ENCODE measurements around the gene TDP1.

Gene TDP1

DNA sequence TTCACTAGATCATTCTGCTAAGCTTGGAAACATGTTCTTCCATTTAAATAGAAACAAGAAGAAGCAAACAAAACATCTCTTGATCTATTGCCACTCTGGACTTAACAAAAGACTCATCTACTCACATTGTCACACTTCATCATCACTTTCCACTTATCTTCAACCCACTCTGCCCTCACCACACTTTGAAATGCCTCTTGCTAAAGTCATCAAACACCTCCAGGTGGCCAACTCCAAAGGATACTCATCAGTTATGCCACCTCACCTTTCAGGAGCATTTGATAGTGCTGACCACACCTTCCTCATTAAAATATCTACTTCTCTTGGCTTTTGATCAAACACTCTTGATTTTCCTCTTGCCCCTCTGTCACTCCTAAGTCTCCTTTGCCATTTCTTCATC is 8.4 kb upstream of the TDP1 start:
- no peak for DNase-seq

DNA sequence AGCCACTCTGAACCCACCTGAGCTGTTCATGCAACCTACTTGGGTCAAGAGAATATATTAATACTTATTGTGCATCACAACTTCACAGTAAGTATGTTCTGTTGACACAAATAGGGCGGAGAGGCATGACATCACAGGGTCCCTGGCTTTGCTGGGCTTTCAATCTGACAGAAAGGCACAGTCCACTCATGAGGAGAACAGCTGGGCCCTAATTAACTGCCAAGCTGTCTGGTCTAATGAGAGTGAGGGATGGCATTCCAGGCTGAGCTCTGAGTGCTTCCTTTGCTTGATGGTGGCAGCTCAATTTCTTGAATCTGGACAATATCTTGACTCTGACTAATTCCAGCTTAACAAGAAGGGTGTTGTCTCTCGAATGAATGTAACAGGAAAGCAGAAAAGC is 3.2 kb upstream of the TDP1 start:
- DNase-seq = no peak

- no peak for DNase-seq
These were observed 2.1 kb upstream of the TDP1 start for GRCh38 chr14:89953602-89954001.

DNA sequence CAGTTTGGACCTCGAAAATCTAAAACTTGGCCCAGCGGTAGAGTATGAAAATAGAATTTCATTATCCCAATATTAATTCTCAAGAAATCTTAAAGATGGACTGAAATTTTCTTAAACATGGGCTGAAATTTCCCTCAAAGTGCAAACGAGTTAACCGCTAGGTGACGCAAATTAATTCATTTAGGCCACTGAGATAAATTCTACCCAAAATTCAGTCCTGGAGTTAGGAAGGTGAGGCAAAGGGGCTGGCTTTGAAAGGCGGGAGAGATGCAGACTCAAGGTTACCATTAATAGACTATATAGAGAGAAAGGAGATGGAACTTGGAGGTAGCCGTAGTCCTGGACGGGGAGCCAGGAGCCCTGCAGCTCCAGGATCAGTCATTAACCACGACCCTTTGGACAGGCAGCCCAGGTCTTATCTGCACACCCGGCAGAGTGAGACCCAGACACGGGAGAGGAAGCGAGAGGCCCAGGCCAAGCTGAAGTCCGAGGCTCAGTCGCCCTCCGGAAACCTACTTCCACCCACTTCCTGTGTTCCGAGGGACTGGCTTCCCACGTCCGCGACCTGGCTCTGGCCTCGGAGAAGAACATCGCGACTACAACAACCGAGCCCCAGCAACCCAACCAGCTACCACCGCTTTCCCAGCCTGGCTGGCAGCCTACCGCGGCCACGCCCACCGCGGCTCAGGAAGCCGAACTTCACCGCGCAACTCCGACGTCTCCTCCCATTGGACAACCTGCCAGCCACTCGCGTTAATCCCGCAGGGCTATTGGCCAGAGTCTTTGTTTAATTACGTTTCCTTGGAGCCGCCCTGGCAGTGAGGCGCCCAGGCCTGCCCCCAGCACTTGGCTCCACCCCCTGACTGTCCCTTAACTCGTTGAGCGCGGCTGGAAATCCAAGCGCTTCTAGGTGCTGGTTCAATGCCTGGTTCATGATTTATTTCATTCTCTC is 1.4 kb upstream of the TDP1 start, which contains the start of gene EFCAB11:
Gene EFCAB11 (minus strand): TSS at position 661 of the 952 bp plus-strand sequence. CDS start 70 bp downstream, at position 591.
- peak; percentile 100 for DNase-seq

DNA sequence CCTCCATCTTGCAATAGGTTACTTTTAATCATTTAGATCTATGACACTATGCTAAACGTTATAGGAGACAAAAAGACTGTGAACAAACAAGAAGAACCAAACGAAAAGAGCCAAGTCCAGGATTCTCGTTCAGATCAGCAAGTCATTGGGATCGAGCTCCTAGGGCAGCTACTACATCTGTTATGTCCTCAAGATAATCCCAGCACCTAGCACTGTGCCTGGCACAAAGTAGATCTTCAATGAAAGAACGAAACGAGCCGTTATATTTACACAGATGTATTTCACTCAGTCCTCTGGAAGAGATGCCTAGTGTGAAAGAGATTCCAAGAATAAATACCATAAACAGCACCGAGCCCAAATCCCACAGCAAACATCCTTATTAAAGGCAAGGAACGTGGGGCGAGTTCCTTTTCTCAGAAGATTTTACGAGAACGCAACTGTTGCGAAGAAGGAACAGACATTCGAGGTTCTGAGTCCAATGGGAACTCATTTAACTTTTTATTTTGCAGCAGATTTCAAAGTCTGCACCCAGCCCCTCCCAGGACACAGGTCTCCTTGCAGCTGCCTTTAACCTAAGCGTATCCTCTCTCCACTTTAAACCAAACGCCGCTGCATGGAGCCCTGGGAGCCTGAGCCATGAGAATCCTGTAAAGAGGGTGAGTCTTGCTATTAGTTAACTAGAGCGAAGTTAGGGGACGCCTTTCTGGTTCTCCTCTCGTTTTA is 544 bp upstream of the TDP1 start:
- DNase-seq = no peak

- DNase-seq = no peak
These were observed 908 bp downstream of the TDP1 start for GRCh38 chr14:89956661-89957009.

DNA sequence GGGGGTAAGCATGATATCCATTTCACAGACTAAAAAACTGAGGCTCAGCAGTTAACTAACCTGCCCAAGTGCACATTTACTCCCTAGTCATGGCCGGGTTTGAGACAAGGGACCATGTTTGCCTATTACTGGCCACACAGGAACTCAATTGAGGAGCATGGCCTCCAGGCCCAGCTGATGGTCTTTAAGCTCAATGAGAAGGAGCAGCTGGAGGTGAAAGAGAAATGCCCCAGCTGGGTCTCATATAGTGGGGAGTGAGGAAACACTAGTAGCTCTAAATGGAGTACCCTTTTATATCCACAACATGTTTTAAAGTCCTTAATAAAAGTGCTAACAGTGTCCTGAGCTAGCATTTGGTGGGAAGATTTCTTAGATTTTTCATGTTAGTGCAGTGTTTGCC is 1.6 kb downstream of the TDP1 start:
- DNase-seq = no peak

- no peak for DNase-seq
These were observed 2.1 kb downstream of the TDP1 start for GRCh38 chr14:89957791-89958190.

DNA sequence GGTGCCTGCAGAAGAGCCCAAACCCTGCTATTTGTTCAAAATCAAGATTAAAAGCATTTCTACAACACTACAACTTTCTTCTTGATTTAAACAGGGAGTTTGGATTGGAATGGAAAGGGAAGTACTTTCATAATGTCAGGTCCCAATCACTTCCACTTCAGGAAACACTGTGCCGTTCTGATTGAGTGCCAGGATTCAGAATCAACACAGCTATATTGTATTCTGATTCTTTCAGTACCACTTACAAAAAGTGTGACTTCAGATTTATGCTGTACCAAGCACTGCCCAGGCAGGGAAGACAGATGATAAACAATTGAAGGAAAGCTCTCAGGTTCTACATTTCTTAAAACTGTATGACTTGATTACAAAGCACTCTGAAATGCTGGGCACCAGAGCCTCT is 3.2 kb downstream of the TDP1 start:
- no peak for DNase-seq

DNA sequence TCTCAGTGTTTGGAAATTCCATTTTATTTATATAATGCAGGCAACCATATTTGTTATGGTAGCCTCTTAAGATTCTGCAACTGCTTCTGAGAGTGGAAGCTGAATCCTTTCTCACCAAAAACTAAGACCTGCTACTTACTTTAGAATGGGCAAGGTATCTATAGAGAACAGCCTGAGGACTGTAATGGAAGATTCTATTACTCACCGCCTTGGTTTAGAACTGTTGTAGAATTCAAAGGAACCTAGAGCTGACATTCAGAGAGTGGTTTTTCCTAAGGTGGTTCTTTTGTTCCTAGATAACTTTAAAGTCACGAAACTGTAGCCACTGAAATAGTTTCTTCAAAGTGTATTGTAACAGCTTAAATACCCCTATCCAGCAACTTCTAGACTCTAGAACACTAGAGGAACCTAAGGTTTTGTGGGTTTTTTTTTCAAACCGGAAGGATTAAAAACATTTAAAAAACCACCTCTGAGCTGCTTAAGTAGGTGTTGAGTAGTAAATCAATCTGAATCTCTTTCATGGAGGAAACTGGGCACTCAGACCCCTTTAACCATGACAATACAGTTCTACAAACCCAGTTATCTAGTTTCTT is 4.2 kb downstream of the TDP1 start:
- DNase-seq = no peak

DNA sequence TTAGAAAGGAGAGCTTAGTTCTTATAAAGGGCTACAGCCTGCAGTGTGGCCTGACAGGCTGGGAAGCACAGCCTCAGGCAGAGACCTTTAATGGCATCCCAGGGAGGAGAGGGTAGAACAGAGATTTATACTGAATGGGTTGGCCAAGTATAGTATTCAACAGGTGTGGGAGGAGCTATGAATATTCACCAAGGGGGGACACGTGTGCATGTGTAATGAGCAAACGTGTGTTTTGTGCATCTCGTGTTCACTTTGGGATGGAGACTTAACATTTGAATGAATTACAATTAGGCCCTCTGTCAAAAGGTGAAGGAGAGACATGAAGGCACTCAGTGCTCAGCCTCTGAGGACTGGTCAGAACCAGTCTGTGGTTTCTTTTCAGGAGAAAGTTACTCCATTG is 5.2 kb downstream of the TDP1 start:
- no peak for DNase-seq

GRCh38 chr14:89963288-89963978 is 7.7 kb downstream of the TDP1 start:
- no peak for DNase-seq

- DNase-seq = no peak
These were observed 10.1 kb downstream of the TDP1 start for GRCh38 chr14:89965839-89966238.

DNA sequence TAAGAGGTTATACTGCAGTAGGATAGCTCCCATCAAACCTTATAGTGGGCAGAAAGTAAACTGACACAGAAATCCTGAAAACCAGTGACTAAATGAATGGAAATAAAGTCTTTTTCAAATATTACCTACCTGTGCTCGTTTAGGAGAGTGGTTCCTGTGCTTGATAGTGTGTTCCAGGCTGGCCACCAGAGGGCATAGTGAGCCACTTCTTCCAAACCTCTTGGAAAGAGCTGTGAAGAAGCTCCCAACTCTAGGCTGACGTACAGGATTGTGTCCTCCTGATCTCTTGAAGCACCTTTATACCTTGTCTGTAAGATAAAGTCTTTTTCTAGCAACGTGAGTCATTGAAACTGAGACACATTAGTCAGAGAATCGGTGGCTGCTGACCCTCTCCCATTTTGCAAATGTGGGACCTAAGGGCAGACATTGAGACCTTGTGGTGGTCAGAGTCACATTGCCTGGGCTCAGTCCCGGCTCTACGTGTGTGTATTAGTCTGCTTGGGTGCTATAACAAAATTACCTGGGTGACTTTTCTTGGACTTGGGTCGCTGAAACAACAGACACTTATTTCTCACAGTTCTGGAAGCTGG is 17.6 kb downstream of the TDP1 start:
- DNase-seq = peak; percentile 74

GRCh38 chr14:89977668-89978067 is 21.9 kb downstream of the TDP1 start:
- no peak for DNase-seq

DNA sequence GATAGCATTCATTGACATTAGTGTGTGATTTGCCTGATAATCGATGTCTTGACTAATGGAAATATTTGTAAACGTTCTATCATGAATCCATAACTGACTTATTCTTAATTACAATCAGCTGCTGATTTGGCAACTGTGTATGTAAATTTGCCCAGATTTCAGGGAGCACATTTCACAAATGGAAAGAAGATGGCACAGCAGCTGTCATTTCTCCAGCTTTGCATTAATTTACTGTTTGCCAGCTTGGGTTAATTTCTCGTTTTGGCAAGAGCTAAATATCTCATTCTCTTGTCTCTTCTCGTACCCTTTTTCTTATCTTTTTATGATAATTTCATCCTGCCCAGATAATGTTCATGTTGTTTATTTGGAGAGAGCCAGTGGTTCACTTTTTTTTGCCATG is 22.9 kb downstream of the TDP1 start:
- no peak for DNase-seq

- no peak for DNase-seq
These were observed 27.6 kb downstream of the TDP1 start for GRCh38 chr14:89983375-89983774.

DNA sequence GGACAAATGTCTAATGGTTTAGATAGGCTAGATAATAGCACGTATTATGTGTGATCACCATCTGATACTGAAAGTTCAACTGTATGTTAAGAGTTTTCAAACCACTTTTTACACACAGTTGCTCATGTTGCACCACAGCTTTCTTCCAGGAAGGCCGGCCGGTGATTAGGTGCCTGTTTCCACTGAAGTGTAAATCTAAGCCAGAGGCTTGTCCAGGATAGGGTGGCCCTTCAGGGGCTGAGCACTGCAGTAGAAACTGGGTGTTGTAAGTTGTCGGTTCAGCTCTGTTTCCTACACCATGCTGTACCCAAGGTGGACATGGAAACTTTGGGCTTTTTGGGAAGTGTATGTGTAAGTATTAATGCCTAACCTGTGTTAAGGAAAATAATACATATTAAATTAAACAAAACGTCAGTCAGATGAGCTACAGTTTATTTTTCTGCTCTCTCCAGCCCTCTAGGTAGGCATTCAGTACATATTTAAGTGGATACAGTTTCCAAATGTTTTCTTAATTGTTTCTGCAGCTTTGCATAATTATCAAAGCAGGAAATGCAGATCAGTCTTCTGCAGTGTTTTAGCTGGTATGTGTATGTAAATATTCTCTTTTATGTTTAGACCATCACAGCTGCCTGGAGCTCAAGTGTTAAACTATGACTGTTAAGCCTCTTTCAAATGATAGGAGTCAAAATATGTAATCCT is 30.9 kb downstream of the TDP1 start:
- no peak for DNase-seq

GRCh38 chr14:89987161-89987475 is 31.4 kb downstream of the TDP1 start:
- DNase-seq = no peak

GRCh38 chr14:89988787-89989186 is 33.1 kb downstream of the TDP1 start:
- no peak for DNase-seq

DNA sequence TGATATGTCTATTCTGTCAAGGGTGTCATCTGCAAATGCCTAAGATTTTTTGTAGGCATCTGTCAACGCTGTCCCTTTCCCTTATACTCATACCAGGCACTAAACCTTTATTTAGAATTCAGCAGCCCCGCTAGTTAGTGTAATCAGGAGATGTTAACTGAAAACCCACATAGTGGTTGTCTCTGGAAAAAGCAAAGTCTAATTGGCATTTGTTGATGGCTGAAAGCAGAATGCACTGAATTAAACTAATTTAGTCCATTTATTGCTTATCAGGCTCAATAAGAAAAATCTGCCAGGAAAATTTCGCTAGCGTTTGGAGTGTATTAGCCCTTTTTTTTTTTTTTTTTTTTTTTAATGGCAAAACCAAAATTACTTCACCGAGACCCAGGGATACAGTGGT is 34.5 kb downstream of the TDP1 start:
- DNase-seq = no peak

GRCh38 chr14:89990623-89991275 is 35.0 kb downstream of the TDP1 start:
- no peak for DNase-seq
